Glutamatergic neuron (in vitro differentiated cells): Measurements from ENCODE around the gene CTNNA2. TPM values are rescaled to one million over a fixed set of nuclear protein-coding genes. Genes with fewer than 3 reads are reported as not detected.

Experiments used
- DNase-seq: peaks from one replicate; pipeline ENCODE4 v3.0.0; 2022
- H3K27ac Mint-ChIP-seq: one replicate; pipeline ENCODE4 v1.8.0; 2020; ENCODE audit warnings: mild to moderate bottlenecking, mixed read lengths, inconsistent platforms; ENCODE audit not compliant: unreplicated experiment
- H3K27me3 Mint-ChIP-seq: one replicate; pipeline ENCODE4 v1.8.0; 2020; ENCODE audit warnings: mild to moderate bottlenecking, moderate library complexity, mixed read lengths, inconsistent platforms; ENCODE audit not compliant: unreplicated experiment
- H3K36me3 Mint-ChIP-seq: one replicate; pipeline ENCODE4 v1.8.0; 2020; ENCODE audit warnings: mild to moderate bottlenecking, mixed read lengths, inconsistent platforms; ENCODE audit not compliant: unreplicated experiment
- H3K4me1 Mint-ChIP-seq: one replicate; pipeline ENCODE4 v1.8.0; 2020; ENCODE audit warnings: mild to moderate bottlenecking, low read depth, mixed read lengths, inconsistent platforms; ENCODE audit not compliant: unreplicated experiment
- H3K4me3 Mint-ChIP-seq: one replicate; pipeline ENCODE4 v1.8.0; 2020; ENCODE audit warnings: mild to moderate bottlenecking, mixed read lengths, inconsistent platforms; ENCODE audit not compliant: unreplicated experiment
- H3K9me3 Mint-ChIP-seq: one replicate; pipeline ENCODE4 v1.8.0; 2020; ENCODE audit warnings: mild to moderate bottlenecking, moderate library complexity, mixed read lengths, inconsistent platforms; ENCODE audit not compliant: unreplicated experiment
- CTCF ChIP-seq: fragments of 200-600 bp; sonication (generic); IDR thresholded peaks from one replicate; pipeline ENCODE4 v1.5.0; 2021; ENCODE audit not compliant: partially characterized antibody, unreplicated experiment
- total RNA-seq: library from RNA; stranded (reverse); fragmentation: NEBNext Ultra II Directional; extraction: Animal tissue kit (Norgen Biotek cat#: 25700); gene quantifications from one replicate; pipeline ENCODE4 v1.2.1, GENCODE V29; 2021; ENCODE audit not compliant: unreplicated experiment

The CTNNA2 gene
- total RNA-seq, 1 donor from 2014 or later, result 76.2 TPM

GRCh38 chr2:79620679-79621078, 107.8 kb downstream of the CTNNA2 start:
- H3K9me3 Mint-ChIP-seq, result peaks cover 2% of the 10 kb centered on the region
- H3K27ac Mint-ChIP-seq, result no peak overlapping the region
- no peaks in the 10 kb centered on the region for H3K36me3 Mint-ChIP-seq
- no peaks in the 10 kb centered on the region for H3K4me1 Mint-ChIP-seq
- H3K27me3 Mint-ChIP-seq, result no peaks in the 10 kb centered on the region
- DNase-seq, result no peak
- no peak for TF ChIP-seq CTCF
- H3K4me3 Mint-ChIP-seq, result no peak overlapping the region

GRCh38 chr2:79621252-79621651, 108.4 kb downstream of the CTNNA2 start:
- Mint-ChIP-seq H3K27me3 (no peaks in the 10 kb centered on the region), H3K4me3 (no peak overlapping the region), H3K36me3 (no peaks in the 10 kb centered on the region), H3K27ac (no peak overlapping the region), H3K9me3 (peaks cover 2% of the 10 kb centered on the region), H3K4me1 (no peaks in the 10 kb centered on the region)
- no peak for TF ChIP-seq CTCF
- no peak for DNase-seq

GRCh38 chr2:79621755-79622154, 108.9 kb downstream of the CTNNA2 start:
- peaks cover 2% of the 10 kb centered on the region for H3K9me3 Mint-ChIP-seq
- H3K27ac Mint-ChIP-seq, result no peak overlapping the region
- no peak for TF ChIP-seq CTCF
- no peaks in the 10 kb centered on the region for H3K27me3 Mint-ChIP-seq
- H3K4me1 Mint-ChIP-seq, result no peaks in the 10 kb centered on the region
- no peak overlapping the region for H3K4me3 Mint-ChIP-seq
- no peaks in the 10 kb centered on the region for H3K36me3 Mint-ChIP-seq
- DNase-seq, result no peak

GRCh38 chr2:79622508-79622907, 109.7 kb downstream of the CTNNA2 start:
- H3K36me3 Mint-ChIP-seq, result no peaks in the 10 kb centered on the region

GRCh38 chr2:79627237-79627636, 114.4 kb downstream of the CTNNA2 start:
- no peak overlapping the region for H3K4me3 Mint-ChIP-seq
- no peak for DNase-seq
- H3K27ac Mint-ChIP-seq, result no peak overlapping the region
- H3K27me3 Mint-ChIP-seq, result peaks cover 2% of the 10 kb centered on the region
- H3K36me3 Mint-ChIP-seq, result no peaks in the 10 kb centered on the region
- H3K4me1 Mint-ChIP-seq, result no peaks in the 10 kb centered on the region
- no peaks in the 10 kb centered on the region for H3K9me3 Mint-ChIP-seq
- TF ChIP-seq CTCF, result no peak

More at GRCh38 chr2:79622508-79622907, 109.7 kb downstream of the CTNNA2 start:
- Mint-ChIP-seq H3K4me1 (no peaks in the 10 kb centered on the region), H3K9me3 (peaks cover 2% of the 10 kb centered on the region), H3K27ac (no peak overlapping the region), H3K27me3 (no peaks in the 10 kb centered on the region), H3K4me3 (no peak overlapping the region)
- no peak for TF ChIP-seq CTCF
- DNase-seq, result no peak
